Activated T-helper 17 cell treated with anti-CD3 and anti-CD28 coated beads, Interleukin-2, amount 50 U/mL, for 72 hours (primary cell): ENCODE results near the gene FCMR. TPM values are rescaled to one million over a fixed set of nuclear protein-coding genes. Genes with fewer than 3 reads are reported as not detected.
"Not testable (repeated sequence)": the region's sequence is repeated elsewhere in the genome, so short reads cannot be mapped to it uniquely, and the experiment has no call there.

Source experiments
- ATAC-seq: fragments of 150-1000 bp; cut with Tn5 transposase; replicated peaks from 2 replicates; pipeline ENCODE4 v1.10.0; 2021; ENCODE audit warnings: mild to moderate bottlenecking, moderate library complexity
- H3K27ac Mint-ChIP-seq: one replicate; pipeline ENCODE4 v1.8.0; 2022; ENCODE audit warnings: mixed read lengths
- H3K27me3 Mint-ChIP-seq: one replicate; pipeline ENCODE4 v1.8.0; 2022; ENCODE audit warnings: mixed read lengths
- H3K36me3 Mint-ChIP-seq: one replicate; pipeline ENCODE4 v1.8.0; 2022; ENCODE audit warnings: low read depth, mild to moderate bottlenecking, mixed read lengths
- H3K4me1 Mint-ChIP-seq: one replicate; pipeline ENCODE4 v1.8.0; 2022; ENCODE audit warnings: mixed read lengths
- H3K4me3 Mint-ChIP-seq: one replicate; pipeline ENCODE4 v1.8.0; 2022; ENCODE audit warnings: mild to moderate bottlenecking, mixed read lengths
- H3K9me3 Mint-ChIP-seq: one replicate; pipeline ENCODE4 v1.8.0; 2022; ENCODE audit warnings: mixed read lengths
- total RNA-seq, 2 donors: library from RNA; stranded (reverse); gene quantifications; one replicate each; pipeline ENCODE4 v1.2.3, GENCODE V29; 2022

The FCMR gene
- total RNA-seq, 2 donors from 2014 or later, result 22.7 to 74.0 TPM

- H3K4me1 Mint-ChIP-seq, result peaks cover 8% of the 10 kb centered on the region
- peaks cover 14% of the 10 kb centered on the region for H3K27me3 Mint-ChIP-seq
- no peak for ATAC-seq
- no peak overlapping the region for H3K4me3 Mint-ChIP-seq
- H3K36me3 Mint-ChIP-seq, result no peaks in the 10 kb centered on the region
- peaks cover 3% of the 10 kb centered on the region for H3K9me3 Mint-ChIP-seq
- no peak overlapping the region for H3K27ac Mint-ChIP-seq
These were observed 53.5 kb downstream of the FCMR start for GRCh38 chr1:206868264-206868663.

DNA sequence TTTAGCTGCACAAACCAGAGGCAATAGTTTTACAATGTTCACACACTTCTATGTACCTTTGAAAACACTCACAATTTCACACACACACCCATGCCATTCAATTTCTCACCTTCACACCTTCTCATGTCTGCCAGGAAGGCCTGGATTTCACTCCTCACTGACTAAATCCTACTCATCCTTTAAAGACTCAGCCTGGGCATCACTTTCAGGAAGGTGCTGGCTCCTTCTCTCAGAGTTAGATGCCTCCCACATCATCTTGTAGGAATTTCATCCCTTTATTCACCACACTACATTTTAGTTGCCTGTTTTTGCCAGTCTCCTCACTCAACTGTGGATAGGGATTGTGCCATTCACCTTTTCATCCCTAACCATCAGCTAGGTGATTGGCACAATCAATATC, 54.0 kb downstream of the FCMR start:
- H3K27me3 Mint-ChIP-seq, result peaks cover 15% of the 10 kb centered on the region
- H3K9me3 Mint-ChIP-seq, result no peaks in the 10 kb centered on the region
- no peak overlapping the region for H3K27ac Mint-ChIP-seq
- no peak for ATAC-seq
- H3K36me3 Mint-ChIP-seq, result no peaks in the 10 kb centered on the region
- H3K4me1 Mint-ChIP-seq, result peaks cover 7% of the 10 kb centered on the region
- H3K4me3 Mint-ChIP-seq, result no peak overlapping the region

DNA sequence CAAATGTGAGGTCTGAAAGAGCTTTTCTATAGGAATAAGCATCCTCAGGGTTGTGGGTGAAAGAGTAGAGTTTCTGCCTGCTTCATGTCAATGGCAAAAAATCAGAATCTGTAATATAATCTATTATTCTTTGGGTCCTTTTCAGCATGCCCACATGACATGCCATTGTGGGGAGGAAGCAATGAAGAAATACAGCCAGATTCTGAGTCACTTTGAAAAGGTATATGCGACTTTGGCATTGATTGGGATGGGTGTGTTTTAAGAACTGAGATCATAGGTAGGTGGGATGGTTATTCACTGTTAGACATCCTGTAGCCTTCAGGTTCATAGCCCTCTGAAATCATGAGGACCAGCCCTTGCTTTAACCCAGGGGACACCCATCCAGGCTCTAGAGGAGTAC, 54.5 kb downstream of the FCMR start:
- Mint-ChIP-seq H3K36me3 (no peaks in the 10 kb centered on the region), H3K27ac (no peak overlapping the region), H3K4me3 (no peak overlapping the region), H3K27me3 (peaks cover 15% of the 10 kb centered on the region), H3K9me3 (no peaks in the 10 kb centered on the region), H3K4me1 (peaks cover 7% of the 10 kb centered on the region)
- ATAC-seq, result no peak

- Mint-ChIP-seq H3K9me3 (no peaks in the 10 kb centered on the region), H3K4me1 (peaks cover 7% of the 10 kb centered on the region), H3K27me3 (peaks cover 19% of the 10 kb centered on the region), H3K27ac (no peak overlapping the region), H3K4me3 (no peak overlapping the region), H3K36me3 (no peaks in the 10 kb centered on the region)
- no peak for ATAC-seq
These were observed 55.7 kb downstream of the FCMR start for GRCh38 chr1:206866062-206866461.

DNA sequence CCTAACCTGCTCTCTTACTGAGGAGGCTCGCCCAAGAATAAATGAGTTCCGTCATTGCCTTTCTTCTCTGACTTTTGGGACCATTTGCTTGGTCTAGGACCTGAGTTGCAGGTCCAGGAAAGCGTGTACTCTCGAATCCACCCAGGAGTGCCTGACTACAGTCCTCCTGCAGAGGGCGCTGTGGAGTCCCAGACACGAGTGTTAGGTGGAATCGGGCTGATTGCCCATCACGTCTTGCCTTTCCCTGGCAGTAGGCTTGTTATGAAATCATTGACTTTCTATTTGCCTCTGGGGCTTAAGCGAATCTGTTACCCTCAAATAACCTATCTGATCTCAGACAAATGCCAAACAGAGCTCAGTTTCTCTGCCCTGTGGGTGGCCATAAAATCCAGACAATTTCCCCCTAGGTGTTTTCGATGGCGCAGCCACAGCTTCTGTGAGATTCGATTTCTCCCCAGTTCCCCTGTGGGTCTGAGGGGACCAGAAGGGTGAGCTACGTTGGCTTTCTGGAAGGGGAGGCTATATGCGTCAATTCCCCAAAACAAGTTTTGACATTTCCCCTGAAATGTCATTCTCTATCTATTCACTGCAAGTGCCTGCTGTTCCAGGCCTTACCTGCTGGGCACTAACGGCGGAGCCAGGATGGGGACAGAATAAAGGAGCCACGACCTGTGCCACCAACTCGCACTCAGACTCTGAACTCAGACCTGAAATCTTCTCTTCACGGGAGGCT, 56.6 kb downstream of the FCMR start, which contains the start of gene IL20:
Gene IL20, plus strand, starts transcription at position 685 of the 733 bp plus-strand sequence. CDS start 230 bp downstream, outside the sequence.
- H3K27me3 Mint-ChIP-seq, result peaks cover 20% of the 10 kb centered on the region
- ATAC-seq, result peak; percentile 83
- H3K27ac Mint-ChIP-seq, result no peak within 1 kb of the TSS
- H3K36me3 Mint-ChIP-seq, result no peaks in the 10 kb centered on the region
- H3K4me3 Mint-ChIP-seq, result no peak within 1 kb of the TSS
- H3K4me1 Mint-ChIP-seq, result peaks cover 7% of the 10 kb centered on the region
- no peaks in the 10 kb centered on the region for H3K9me3 Mint-ChIP-seq

- Mint-ChIP-seq H3K4me3 (no peak overlapping the region), H3K27ac (no peak overlapping the region), H3K4me1 (peaks cover 7% of the 10 kb centered on the region), H3K36me3 (no peaks in the 10 kb centered on the region), H3K27me3 (peaks cover 11% of the 10 kb centered on the region), H3K9me3 (no peaks in the 10 kb centered on the region)
- ATAC-seq, result no peak
These were observed 58.5 kb downstream of the FCMR start for GRCh38 chr1:206863266-206863665.

DNA sequence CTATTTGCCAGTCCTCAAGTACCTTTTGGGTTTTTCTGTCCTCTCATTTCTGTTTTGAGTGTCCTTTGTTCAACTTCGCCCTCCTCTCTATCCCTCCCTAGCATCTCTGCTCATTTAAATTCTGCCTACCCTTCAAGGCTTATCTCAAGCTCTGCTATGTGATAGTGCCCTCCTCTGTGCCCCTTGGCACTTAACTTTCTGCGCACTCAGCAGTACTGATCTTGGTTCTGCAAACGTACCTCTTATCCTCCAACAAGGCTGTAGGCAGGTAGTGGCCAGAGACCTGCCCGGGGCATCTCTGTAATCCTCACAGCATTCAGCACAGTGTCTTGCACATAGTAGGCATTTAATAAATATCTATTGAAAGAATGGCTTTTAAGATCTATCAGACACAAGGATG, 61.6 kb downstream of the FCMR start:
- Mint-ChIP-seq H3K4me1 (peaks cover 10% of the 10 kb centered on the region), H3K27me3 (peaks cover 11% of the 10 kb centered on the region), H3K36me3 (no peaks in the 10 kb centered on the region), H3K9me3 (no peaks in the 10 kb centered on the region), H3K27ac (no peak overlapping the region), H3K4me3 (no peak overlapping the region)
- no peak for ATAC-seq

GRCh38 chr1:206859082-206859521, 62.6 kb downstream of the FCMR start:
- Mint-ChIP-seq H3K36me3 (no peaks in the 10 kb centered on the region), H3K9me3 (no peaks in the 10 kb centered on the region), H3K27ac (no peak overlapping the region), H3K4me3 (no peak overlapping the region), H3K27me3 (peaks cover 11% of the 10 kb centered on the region), H3K4me1 (peaks cover 6% of the 10 kb centered on the region)
- no peak for ATAC-seq

GRCh38 chr1:206856674-206857464, 64.9 kb downstream of the FCMR start:
- H3K9me3 Mint-ChIP-seq, result peaks cover 4% of the 10 kb centered on the region
- peak overlapping the region; percentile 14 for H3K27ac Mint-ChIP-seq
- no peaks in the 10 kb centered on the region for H3K36me3 Mint-ChIP-seq
- peaks cover 7% of the 10 kb centered on the region for H3K27me3 Mint-ChIP-seq
- H3K4me1 Mint-ChIP-seq, result peaks cover 6% of the 10 kb centered on the region
- peak; percentile 92 for ATAC-seq
- H3K4me3 Mint-ChIP-seq, result no peak overlapping the region

DNA sequence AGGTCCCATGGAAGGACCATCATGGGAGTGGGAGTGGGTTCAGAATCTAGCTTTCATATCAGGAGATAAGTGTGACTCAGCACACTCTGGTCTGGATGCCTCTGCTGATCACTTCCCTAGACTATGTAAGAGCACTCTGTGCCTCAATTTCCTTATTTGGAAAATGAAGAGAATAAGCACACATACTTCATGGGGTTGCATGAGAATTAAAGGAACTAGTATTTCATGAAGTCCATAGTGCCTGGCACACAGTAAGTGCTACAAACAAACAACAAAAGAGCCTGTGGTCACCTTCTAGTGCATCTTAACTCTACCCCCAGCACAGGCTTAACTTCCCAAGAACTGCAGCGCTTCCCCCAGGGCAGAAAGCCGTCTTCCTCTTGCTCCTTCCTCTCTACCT, 65.9 kb downstream of the FCMR start:
- peaks cover 4% of the 10 kb centered on the region for H3K9me3 Mint-ChIP-seq
- no peak overlapping the region for H3K4me3 Mint-ChIP-seq
- H3K4me1 Mint-ChIP-seq, result peaks cover 6% of the 10 kb centered on the region
- no peak overlapping the region for H3K27ac Mint-ChIP-seq
- no peak for ATAC-seq
- peaks cover 2% of the 10 kb centered on the region for H3K27me3 Mint-ChIP-seq
- no peaks in the 10 kb centered on the region for H3K36me3 Mint-ChIP-seq

GRCh38 chr1:206854401-206855129, 67.2 kb downstream of the FCMR start:
- H3K4me3 Mint-ChIP-seq, result no peak overlapping the region
- peaks cover 6% of the 10 kb centered on the region for H3K4me1 Mint-ChIP-seq
- H3K36me3 Mint-ChIP-seq, result no peaks in the 10 kb centered on the region
- peaks cover 4% of the 10 kb centered on the region for H3K27me3 Mint-ChIP-seq
- no peak for ATAC-seq
- H3K9me3 Mint-ChIP-seq, result peaks cover 4% of the 10 kb centered on the region
- H3K27ac Mint-ChIP-seq, result no peak overlapping the region

DNA sequence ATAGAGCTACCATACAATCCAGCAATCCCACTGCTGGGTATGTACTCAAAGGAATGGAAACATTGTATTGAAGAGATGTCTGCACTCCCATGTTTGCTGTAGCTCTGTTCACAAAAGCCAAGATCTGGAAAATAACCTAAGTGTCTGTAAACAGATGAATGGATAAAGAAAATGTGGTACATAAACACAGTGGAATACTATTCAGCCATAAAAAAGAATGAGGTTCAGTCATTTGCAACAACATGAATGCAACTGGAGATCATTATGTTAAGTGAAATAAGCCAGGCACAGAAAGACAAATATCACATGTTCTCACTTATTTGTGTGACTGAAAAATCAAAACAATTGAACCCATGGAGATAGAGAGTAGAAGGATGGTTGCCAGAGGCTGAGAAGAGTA, 68.0 kb downstream of the FCMR start:
- not testable (repeated sequence) for H3K27me3 Mint-ChIP-seq, H3K4me3 Mint-ChIP-seq, H3K4me1 Mint-ChIP-seq

More for the DNA sequence above, 68.0 kb downstream of the FCMR start:
- H3K27ac Mint-ChIP-seq, ATAC-seq, H3K9me3 Mint-ChIP-seq, H3K36me3 Mint-ChIP-seq: not testable (repeated sequence)
